Suppressor macrophage (primary cell): Measurements from ENCODE around the gene UNC13C.

Source experiments
- DNase-seq, 4 experiments: peaks; one replicate each; pipeline ENCODE4 v3.0.0-alpha.2; 2020 to 2022

UNC13C gene

GRCh38 chr15:54575586-54575985 is 597.3 kb downstream of the UNC13C start:
- DNase-seq, result no peak

DNA sequence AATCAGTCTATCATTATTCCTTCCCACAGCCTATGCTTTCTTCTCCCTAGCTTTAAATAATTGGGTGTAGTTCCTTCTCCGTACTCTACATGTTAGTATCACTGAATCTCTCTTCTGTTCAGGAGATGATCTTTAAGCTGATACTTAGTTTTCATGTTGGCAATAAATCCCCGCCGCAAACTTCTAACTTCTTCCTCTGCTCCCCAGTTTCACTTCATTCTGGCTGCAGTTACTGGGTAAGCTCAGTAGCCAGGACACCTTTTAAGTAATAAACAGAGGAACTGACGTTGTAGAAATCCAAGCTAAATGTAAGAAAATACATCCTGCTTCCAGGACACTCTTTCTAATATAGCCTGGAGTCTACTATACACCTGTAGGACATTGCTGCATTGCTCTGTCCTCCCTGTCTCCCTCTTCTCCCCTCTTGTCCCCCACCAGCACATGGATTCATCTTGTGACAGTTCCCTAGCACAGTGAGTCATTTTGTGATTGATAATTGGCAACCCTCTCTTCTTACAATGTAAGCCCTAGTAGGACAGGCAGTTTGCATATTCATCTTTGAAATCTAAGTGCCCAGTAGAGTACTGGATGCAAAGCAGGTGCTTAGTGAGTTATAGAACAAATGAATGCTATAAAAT is 598.2 kb downstream of the UNC13C start:
- DNase-seq, result peak in 3 of 4 experiments; percentile 3 to 61 (median 11)

DNA sequence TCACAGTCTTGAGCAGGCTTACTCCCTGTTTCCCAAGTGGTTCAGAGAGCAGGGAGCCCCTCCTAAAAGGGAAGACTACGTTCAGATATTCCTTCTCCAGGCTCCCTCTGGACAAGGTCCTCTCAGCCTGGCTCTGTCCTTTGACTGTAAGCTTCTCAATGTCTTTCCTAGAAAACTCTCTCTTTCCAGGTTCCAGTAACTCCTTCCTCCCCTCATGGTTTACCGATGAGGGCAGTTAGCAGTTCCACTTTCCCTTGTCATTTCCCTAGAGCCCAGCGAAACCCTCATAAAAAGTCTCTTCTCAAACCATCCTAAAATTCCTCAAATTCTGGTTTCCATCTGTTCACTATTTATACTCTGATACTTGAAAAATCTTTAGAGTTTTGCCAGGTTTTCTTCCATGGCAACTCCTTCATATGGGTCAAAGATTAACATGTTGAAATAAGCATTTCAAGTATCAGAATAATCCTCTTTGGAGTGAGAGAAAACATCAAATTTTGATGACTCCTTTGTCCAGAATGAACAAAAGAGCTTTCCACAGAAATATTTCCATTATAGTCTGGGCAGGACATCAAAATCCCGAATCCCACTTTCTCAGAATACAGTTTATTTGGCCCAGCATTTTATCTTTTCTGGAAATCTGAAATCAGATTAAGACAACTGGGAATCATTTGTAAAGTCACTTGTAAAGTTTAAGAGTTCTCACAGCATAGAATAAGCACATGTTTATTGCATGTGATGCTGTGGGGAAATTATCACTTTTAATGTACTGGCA is 599.4 kb downstream of the UNC13C start:
- no peak for DNase-seq

DNA sequence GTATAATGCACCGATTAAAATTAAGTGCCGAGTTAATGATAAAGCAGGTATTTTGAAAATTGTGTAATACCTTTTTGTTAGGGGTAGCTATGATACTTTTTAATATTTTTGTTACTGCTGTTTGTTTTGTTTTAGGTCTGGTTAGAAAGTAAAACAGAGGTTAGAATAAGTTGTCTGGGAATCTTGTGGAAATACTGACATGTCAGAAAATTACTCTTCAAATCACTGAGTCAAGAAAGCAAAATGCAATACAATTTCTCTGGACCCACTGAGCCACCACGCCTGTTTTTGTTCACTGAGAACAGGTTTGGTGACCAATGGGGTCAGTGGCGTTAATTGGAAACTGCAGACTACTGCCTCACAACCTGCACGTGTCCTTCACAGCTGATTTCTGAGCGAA is 601.6 kb downstream of the UNC13C start:
- no peak for DNase-seq

GRCh38 chr15:54580643-54581042 is 602.4 kb downstream of the UNC13C start:
- DNase-seq, result no peak

DNA sequence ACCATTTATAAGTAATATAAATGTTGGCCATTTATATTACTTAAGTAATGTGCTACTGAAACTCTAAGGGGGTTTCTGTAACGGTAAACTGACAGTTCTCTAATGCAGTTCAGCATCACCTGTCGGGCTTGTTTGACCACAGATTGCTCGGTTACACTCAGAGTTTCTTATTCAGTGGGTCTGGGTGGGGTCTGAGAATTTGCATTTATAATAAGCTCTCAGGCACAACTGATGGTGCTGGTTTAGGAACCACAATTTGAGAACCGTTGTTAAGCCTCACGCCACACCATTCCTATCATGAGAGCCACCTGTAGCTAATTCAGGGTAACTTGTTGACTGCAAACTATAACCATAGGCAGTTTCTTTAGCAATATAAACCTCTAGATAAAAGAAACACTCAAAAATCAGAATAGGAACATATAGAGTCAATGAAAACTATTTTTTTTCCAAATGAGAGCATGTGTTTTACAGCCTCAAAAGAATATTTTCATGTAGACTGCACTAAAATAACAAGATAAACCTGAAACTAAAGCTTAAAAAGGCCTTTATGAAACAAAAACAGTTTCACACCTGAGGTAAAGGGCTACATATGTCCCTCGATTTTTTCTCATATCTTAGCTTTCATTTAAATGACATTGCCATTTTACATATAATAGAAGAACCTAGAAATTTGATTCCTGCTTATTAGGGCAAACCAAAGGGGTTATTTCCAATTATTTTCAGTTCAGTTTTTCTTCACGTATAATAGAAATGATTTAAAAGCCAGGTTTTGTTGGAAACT is 604.8 kb downstream of the UNC13C start:
- no peak for DNase-seq

DNA sequence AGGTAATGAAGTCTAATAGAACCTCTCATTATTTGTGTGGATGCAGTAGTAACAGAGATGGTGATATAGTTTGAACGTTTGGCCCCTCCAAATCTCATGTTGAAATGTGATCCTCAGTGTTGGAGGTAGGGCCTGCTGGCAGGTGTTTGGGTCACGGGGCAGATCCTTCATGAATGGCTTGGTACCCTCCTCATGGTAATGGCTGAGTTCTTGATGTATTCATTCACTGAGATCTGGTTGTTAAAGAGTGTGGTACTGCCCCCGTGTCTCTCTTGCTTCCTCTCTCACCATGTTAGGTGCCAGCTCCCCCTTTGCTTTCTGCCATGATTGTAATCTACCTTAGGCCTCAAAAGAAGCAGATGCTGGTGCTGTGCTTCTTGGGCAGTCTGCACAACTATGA is 606.8 kb downstream of the UNC13C start:
- DNase-seq, result no peak

DNA sequence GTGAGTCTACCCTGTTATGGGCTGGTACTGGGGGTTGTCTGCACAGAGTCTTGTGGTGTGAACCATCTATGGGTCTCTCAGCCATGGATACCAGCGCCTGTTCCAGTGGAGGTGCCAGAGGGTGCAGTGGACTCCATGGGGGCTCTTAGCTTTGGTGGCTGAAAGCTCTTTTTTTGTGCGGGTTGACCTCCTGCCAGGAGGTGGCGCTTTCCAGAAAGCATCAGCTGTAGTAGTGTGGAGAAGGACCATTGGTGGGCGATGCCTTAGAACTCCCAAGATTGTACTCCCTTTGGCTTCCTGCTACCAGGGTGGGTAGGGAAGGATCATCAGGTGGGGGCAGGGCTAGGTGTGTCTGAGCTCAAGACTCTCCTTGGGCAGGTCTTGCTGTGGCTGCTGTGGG is 615.9 kb downstream of the UNC13C start:
- DNase-seq, result no peak

DNA sequence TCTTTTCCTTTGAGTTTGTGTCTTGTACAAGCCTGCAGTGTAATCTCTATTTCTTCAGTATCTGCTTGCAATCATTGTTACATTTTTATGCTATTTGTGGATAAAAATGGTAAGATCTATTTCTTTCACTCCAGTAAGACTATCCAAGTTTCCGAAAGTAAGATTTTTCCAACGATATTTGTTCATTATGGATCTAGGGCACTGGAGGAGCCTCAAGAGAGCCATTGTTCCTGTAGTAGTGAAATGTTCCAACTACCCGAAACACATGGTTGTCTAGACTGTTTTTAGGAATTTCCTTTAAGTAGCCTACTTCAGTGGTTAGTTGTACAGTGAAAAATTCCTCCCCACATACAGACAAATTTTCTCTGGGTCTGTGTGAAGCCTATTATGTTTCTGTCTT is 621.1 kb downstream of the UNC13C start:
- no peak for DNase-seq

GRCh38 chr15:54605043-54605442 is 626.8 kb downstream of the UNC13C start:
- no peak for DNase-seq

GRCh38 chr15:54605556-54605955 is 627.3 kb downstream of the UNC13C start:
- DNase-seq, result no peak

DNA sequence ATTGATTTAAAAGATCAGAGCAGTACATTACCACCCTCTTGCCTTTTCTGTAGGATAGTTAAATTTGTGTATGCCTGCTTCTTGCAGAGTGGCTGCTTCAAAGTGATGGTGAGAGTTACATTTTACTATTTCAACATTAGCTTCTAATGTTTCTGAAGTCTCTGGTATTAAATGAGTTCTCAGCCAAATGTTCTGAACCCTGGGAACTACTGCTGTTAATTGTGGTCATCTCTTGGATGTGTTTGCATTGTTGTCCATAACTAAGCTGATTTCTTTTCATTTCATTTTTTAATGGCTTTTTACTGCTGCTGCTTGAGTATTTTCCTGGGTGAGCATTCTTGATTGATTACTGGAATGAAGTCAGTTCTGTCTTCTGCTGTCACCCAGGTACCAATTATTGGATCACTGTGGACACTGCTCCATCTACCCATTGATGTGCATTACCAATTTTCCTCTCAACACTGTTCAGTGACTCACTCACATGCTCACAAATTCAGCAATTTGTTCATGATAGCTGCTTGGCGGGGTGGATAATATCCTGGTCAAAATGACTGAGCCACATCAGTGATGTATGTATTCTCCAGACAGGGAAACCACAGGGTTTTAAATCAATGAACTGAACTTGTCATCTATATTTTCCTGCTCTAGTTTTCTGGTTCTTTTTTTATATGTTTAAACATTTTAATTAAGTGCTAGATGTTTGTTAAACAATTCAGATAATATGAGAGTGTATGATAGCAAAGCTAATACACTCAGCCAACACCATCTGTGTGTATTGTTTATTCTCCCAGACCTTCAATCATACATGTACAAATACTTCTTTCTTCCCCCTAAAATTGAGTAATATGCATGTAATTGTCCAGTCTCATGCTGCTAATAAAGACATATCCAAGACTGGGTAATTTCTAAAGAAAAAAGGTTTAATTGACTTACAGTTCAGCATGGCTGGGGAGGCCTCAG is 630.9 kb downstream of the UNC13C start:
- no peak for DNase-seq

GRCh38 chr15:54618120-54618519 is 639.9 kb downstream of the UNC13C start:
- DNase-seq, result no peak

DNA sequence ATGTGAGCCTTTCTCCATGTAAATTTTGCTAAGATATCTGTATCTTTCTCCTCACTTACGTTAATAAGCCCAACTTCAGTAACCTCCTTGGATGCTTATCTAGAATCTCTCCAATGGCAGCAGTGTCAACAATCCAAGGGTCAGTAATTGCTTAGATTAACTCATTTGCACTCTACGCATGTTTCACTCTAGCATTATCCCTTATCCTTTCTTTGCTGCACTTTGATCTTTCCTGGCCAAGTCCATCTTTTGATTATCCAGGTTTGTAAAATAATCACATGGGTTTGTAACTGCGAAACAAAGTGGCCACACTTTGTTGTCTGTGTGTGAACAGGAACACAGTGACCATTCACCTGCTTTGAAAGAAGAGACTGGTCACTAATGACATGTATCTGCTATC is 640.9 kb downstream of the UNC13C start:
- DNase-seq, result no peak

- no peak for DNase-seq
Measured at GRCh38 chr15:54620916-54621315, 642.7 kb downstream of the UNC13C start.

GRCh38 chr15:54636147-54636546 is 657.9 kb downstream of the UNC13C start:
- no peak for DNase-seq

DNA sequence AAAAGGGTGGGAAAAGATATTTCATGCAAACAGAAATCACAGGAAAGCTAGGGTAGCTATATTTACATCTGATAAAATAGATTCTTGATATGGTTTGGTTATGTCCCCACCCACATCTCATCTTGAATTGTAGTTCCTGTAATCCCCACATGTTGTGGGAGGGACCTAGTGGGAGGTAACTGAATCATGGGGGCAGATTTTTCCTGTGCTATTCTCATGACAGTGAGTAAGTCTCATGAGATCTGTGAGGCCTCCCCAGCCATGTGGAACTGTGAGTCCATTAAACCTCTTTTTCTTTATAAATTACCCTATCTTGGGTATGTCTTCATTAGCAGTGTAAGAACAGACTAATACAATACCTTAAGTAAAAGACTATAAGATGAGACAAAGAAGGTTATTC is 660.4 kb downstream of the UNC13C start:
- peak; percentile 29 to 62 (median 48) for DNase-seq

DNA sequence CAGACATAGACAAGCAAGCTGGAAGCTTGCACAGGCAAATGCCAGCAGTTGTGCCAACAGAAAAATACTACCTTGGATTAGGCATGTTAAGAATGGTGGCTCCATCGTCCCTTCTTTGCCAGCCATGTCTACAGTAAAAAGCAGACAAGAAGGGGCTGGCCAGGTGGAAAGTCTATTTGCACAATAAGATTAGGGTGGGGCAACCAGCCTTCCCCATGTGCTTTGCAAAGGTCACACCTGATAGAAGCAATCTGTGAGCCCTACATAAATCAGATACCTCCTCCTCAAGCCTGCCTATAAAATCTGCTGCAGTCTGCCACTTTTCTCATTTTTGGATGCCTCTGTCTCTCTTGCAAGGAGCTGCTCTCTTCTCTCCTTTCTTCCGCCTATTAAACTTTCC is 662.6 kb downstream of the UNC13C start:
- no peak for DNase-seq

- no peak for DNase-seq
Measured at GRCh38 chr15:54644796-54645195, 666.6 kb downstream of the UNC13C start.

GRCh38 chr15:54659646-54660045 is 681.4 kb downstream of the UNC13C start:
- no peak for DNase-seq

DNA sequence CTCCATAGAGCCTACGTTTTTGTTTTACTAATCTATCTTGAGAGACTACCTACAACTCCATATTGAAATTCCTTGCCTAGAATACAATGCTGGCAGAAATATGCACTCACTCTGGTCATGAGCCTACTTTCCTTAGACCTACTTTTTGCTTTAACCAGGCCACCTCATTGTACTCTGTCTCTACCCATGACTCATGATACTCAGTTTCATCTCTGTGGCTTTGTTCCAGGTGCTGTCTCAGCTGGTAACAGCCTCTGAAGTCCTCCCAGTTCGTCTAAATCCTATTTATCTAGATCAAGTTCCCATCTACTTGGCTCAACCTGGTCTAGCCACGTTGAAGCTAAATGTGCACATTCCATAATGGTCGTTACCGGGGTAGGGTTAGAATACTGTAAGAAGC is 682.1 kb downstream of the UNC13C start:
- no peak for DNase-seq

- no peak for DNase-seq
Measured at GRCh38 chr15:54675241-54675640, 697.0 kb downstream of the UNC13C start.
